GM19438 (cell line): ENCODE measurements around the gene TAF1.
"Not testable (repeated sequence)": the region's sequence is repeated elsewhere in the genome, so short reads cannot be mapped to it uniquely, and the experiment has no call there.

Experiments
- ATAC-seq: cut with Tn5 transposase; IDR thresholded peaks from one replicate; pipeline ENCODE4 v1.9.1; 2021; ENCODE audit warnings: low read depth; ENCODE audit not compliant: unreplicated experiment

TAF1 gene, protein sequence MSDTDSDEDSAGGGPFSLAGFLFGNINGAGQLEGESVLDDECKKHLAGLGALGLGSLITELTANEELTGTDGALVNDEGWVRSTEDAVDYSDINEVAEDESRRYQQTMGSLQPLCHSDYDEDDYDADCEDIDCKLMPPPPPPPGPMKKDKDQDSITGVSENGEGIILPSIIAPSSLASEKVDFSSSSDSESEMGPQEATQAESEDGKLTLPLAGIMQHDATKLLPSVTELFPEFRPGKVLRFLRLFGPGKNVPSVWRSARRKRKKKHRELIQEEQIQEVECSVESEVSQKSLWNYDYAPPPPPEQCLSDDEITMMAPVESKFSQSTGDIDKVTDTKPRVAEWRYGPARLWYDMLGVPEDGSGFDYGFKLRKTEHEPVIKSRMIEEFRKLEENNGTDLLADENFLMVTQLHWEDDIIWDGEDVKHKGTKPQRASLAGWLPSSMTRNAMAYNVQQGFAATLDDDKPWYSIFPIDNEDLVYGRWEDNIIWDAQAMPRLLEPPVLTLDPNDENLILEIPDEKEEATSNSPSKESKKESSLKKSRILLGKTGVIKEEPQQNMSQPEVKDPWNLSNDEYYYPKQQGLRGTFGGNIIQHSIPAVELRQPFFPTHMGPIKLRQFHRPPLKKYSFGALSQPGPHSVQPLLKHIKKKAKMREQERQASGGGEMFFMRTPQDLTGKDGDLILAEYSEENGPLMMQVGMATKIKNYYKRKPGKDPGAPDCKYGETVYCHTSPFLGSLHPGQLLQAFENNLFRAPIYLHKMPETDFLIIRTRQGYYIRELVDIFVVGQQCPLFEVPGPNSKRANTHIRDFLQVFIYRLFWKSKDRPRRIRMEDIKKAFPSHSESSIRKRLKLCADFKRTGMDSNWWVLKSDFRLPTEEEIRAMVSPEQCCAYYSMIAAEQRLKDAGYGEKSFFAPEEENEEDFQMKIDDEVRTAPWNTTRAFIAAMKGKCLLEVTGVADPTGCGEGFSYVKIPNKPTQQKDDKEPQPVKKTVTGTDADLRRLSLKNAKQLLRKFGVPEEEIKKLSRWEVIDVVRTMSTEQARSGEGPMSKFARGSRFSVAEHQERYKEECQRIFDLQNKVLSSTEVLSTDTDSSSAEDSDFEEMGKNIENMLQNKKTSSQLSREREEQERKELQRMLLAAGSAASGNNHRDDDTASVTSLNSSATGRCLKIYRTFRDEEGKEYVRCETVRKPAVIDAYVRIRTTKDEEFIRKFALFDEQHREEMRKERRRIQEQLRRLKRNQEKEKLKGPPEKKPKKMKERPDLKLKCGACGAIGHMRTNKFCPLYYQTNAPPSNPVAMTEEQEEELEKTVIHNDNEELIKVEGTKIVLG (N-terminal part only)

DNA sequence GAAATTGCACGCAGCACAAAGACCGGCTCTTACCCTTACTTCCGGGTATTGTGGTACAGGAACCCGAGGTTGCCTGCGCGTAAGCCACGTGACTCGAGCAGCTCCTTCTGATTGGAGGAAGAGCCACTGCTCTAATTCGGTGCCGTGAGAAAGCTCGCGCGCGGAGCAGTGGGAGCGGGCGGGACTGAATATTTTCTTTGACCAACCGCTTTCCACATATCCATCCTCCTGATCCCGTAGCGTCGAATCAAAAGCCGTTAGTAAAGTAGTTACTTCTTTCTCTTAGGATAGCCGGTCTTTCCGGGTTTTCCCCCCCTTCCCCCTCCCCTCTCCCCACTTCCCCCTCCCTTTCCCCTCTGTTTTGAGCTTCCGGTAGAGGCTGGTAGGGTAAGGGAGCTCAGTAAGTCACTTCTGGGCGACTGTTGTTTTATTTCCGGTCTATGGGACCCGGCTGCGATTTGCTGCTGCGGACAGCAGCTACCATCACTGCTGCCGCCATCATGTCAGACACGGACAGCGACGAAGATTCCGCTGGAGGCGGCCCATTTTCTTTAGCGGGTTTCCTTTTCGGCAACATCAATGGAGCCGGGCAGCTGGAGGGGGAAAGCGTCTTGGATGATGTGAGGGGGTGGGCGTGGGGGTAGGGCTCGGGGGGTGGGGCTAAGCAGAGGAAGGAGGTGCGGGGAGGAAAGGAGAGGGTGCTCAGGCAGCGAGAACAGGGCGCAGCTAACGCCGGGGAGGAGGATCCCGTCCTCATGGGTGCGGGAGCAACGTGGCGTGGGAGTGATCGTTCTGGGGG, at the start of gene TAF1:
Gene TAF1, plus strand, starts transcription at position 483 of the 799 bp plus-strand sequence. Its CDS starts 18 bp downstream, at position 501.
- ATAC-seq, result peak; percentile 89

- ATAC-seq, result not testable (repeated sequence)
Observed at GRCh38 chrX:71316959-71317358, 49.2 kb upstream of the TAF1 start.

GRCh38 chrX:71320126-71320525, 46.0 kb upstream of the TAF1 start:
- no peak for ATAC-seq

- no peak for ATAC-seq
Observed at GRCh38 chrX:71321731-71322130, 44.4 kb upstream of the TAF1 start.

DNA sequence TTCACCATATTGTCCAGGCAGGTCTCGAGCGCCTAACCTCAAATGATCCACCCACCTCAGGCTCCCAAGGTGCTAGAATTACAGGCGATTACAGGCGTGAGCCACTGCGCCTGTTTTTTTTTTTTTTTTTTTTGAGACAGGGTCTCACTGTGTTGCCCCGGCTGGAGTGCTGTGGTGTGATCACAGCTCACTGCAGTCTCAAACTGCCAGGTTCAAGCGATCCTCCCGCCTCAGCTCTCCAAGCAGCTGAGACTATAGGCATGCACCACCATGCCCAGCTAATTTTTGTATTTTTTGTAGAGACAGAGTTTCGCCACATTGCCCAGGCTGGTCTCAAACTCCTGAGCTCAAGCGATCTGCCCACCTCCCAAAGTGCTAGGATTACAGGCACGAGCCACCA, 41.7 kb upstream of the TAF1 start:
- ATAC-seq, result not testable (repeated sequence)

GRCh38 chrX:71326394-71326793, 39.8 kb upstream of the TAF1 start:
- no peak for ATAC-seq

- ATAC-seq, result not testable (repeated sequence)
Observed at GRCh38 chrX:71349151-71349665, 16.9 kb upstream of the TAF1 start.

DNA sequence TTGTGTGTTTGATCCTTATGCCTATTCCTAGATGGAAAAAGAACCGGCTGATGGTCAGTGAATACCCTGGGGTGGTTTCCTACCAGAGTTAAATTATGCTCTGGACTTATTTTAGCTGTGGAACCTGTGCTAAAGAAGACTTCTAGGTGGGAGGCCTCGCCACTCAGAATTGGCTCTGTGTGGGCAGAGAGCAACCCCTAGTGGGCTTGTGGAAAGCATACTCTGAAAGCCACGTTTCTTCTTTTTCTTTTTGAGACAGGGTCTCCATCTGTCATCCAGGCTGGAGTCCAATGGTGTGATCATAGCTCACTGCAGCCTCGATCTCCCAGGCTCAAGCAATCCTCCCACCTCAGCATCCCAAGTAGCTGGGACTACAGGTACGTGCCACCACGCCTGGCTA, 16.3 kb upstream of the TAF1 start:
- ATAC-seq, result not testable (repeated sequence)

- ATAC-seq, result not testable (repeated sequence)
Observed at GRCh38 chrX:71352439-71352838, 13.7 kb upstream of the TAF1 start.

- no peak for ATAC-seq
Observed at GRCh38 chrX:71364221-71364620, 1.9 kb upstream of the TAF1 start.

DNA sequence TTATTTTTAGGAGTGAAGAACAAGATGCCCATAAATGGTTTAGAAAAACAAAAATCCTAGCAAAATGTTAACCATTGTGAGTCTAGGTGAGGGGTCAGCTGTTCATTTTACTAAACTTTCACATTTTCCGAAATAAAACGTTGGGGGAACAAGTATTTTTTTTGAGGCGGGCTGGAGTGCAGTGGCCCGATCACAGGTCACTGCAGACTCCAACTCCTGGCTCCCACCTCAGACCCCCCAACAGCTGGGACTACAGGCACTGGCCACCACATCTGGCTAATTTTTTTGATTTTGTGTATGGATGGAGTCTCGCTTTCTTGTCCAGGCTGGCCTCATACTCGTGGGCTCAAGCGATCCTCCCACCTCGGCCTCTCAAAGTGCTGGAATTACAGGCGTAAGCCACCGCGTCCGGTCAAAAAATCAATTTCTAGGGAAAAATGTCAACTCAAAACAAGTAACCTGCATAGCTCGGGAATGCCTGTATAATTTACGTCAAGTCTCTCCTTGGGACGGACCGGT, 742 bp upstream of the TAF1 start:
- ATAC-seq, result no peak

- peak; percentile 5 for ATAC-seq
Observed at GRCh38 chrX:71366674-71367256, 608 bp downstream of the TAF1 start.

- ATAC-seq, result no peak
Observed at GRCh38 chrX:71367396-71367795, 1.2 kb downstream of the TAF1 start.

DNA sequence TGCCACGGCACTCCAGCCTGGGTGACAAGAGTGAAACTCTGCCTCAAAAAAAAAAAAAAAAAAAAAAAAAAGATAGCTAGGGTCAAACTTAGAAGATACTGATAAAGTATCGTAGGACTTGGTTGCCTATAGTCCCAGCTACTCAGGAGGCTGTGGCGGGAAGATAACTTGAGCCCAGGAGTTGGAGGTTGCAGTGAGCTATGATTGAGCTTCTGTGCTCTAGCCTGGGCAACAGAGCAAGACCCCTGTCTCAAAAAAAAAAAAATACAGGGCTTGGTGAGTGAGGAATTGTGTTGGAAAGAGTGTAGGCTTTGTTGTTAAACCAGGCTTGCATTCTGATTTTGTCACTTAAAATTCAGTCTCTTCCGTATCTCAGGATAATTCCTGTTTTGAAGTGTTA, 6.2 kb downstream of the TAF1 start:
- ATAC-seq, result no peak

- ATAC-seq, result no peak
Observed at GRCh38 chrX:71378732-71379131, 12.6 kb downstream of the TAF1 start.

GRCh38 chrX:71391725-71392124, 25.6 kb downstream of the TAF1 start:
- not testable (repeated sequence) for ATAC-seq

DNA sequence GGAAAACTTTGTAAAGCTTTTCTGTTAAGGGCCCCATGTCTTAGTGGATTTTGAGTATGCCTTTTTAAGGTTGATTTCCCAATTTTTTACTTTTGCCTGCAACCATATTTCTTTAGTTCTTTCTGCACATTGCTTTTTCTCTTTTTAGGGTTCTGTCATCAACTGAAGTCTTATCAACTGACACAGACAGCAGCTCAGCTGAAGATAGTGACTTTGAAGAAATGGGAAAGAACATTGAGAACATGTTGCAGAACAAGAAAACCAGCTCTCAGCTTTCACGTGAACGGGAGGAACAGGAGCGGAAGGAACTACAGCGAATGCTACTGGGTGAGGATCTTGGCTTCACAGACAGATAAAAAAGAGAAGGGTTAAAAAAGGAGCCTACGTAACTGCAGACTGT, 27.8 kb downstream of the TAF1 start:
- no peak for ATAC-seq

DNA sequence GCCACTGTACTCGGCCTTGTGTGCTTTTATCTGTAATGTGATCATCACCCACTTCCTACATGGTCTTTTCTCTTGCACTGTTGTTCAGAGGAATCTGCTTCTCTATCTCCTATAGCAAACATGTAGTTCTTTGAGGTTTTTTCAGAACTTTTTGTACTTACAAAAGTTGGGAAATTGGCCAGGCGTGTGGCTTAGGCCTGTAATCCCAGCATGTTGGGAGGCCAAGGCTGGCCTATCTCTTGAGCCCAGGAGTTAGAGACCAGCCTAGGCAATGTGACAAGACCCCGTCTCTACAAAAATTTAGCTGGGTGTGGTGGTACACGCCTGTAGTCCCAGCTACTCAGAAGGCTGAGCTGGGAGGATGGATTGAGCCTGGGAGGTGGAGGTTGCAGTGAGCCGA, 30.4 kb downstream of the TAF1 start:
- no peak for ATAC-seq

- no peak for ATAC-seq
Observed at GRCh38 chrX:71400710-71401109, 34.6 kb downstream of the TAF1 start.
